GM18520 (cell line): ENCODE results near the gene MCUR1.
"Not testable (repeated sequence)": the region's sequence is repeated elsewhere in the genome, so short reads cannot be mapped to it uniquely, and the experiment has no call there.

ENCODE experiments used
- ATAC-seq: cut with Tn5 transposase; IDR thresholded peaks from one replicate; pipeline ENCODE4 v1.9.1; 2021; ENCODE audit not compliant: unreplicated experiment

MCUR1 gene

DNA sequence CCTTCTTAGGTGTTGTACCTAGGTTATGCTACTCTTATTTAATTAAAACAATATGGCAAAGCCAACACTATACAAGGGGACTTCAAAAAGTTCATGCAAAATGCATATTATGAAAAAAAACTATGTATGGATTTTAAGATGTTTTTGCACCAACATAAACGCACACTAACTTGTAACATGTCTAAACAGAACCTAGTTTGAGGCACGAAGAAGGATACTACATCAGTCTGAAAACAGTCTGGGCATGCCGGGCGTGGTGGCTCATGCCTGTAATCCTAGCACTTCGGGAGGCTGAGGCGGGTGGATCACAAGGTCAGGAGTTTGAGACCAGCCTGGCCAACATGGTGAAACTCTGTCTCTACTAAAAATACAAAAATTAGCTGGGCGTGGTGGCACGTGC lies 34.2 kb downstream of the MCUR1 start:
- not testable (repeated sequence) for ATAC-seq

DNA sequence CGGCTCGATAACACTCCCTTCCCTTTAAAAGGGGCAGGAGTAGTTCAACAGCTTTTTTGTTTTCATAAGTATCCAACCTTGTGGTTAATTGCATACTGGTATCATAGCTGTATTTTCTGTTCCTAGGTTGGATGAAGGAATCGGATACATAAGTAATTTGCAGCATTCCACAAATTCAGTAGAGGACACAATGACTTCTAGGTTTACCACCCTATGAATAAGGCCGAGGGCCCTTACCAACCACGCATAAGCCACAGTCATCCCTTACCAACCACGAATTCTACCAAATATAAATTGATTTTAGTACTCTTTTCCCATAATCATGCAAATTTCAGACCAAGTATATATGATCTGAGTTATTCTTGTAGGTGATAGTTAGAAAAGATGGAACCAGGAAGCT lies 36.3 kb downstream of the MCUR1 start:
- ATAC-seq = no peak

DNA sequence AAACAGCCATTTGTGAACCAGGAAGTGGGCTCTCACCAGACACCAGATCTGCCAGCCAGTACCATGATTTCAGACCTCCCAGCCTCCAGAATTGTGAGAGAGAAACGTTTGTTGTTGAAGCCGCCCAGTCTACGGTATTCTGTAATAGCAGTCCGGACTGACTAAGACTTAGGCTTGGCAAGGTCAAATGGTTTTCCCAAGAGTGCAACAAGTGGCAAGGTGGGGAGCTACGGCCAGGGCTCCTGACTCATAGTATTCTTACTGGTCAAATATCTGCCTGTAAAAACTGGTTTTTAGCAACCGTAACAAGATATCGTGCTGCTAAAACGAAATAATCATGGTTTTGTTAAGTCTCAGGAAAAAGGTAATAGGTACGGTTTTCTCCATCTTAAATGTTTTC lies 37.8 kb downstream of the MCUR1 start:
- ATAC-seq = no peak

DNA sequence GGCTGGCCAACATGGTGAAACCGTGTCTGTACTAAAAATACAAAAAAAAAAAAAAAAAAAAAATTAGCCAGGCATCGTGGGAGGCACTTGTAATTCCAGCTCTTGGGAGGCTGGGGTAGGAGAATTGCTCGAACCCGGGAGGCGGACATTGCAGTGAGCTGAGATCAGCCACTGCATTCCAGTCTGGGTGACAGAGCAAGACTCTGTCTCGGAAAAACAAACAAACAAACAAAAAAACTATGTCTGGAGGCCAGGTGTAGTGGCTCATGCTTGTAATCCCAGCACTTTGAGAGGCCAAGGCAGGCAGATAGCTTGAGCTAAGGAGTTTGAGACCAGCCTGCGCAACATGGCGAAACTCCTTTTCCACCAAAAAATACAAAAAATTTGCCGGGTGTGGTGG lies 38.9 kb downstream of the MCUR1 start:
- ATAC-seq = not testable (repeated sequence)

DNA sequence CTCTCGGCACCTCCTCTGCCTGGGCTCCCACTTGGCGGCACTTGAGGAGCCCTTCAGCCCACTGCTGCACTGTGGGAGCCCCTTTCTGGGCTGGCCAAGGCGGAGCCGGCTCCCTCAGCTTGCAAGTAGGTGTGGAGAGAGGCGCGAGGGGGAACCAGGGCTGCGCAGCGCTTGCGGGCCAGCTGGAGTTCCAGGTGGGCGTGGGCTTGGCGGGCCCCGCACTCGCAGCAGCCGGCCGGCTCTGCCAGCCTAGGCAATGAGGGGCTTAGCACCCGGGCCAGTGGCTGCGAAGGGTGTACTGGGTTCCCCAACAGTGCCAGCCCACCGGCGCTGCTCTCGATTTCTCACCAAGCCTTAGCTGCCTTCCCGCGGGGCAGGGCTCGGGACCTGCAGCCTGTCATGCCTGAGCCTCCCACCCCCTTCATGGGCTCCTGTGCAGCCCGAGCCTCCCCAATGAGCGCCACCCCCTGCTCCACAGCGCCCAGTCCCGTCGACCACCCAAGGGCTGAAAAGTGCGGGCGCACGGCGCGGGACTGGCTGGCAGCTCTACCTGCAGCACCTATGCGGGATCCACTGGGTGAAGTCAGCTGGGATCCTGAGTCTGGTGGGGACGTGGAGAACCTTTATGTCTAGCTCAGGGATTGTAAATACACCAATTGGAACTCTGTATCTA lies 41.9 kb downstream of the MCUR1 start:
- ATAC-seq = not testable (repeated sequence)

DNA sequence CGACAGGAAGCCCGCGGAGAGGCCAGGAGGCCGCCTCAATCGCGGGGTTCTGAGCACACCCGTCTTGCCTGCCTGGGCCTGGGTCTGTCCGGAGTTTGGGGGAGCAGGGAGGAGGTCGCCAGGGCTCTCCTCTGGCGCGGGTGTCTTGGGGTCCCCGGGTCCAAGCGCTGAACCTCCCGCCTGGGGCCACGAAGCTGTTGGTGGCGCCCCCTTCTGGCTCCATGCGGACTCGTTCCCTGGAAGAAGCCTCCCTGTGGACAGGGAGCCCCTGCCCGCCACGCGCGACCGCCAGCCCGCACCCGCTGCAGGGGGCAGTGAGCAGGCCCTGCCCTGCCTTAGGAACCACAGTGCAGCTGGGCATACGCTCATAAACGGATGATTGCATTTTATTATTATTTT lies 44.7 kb downstream of the MCUR1 start:
- no peak for ATAC-seq

DNA sequence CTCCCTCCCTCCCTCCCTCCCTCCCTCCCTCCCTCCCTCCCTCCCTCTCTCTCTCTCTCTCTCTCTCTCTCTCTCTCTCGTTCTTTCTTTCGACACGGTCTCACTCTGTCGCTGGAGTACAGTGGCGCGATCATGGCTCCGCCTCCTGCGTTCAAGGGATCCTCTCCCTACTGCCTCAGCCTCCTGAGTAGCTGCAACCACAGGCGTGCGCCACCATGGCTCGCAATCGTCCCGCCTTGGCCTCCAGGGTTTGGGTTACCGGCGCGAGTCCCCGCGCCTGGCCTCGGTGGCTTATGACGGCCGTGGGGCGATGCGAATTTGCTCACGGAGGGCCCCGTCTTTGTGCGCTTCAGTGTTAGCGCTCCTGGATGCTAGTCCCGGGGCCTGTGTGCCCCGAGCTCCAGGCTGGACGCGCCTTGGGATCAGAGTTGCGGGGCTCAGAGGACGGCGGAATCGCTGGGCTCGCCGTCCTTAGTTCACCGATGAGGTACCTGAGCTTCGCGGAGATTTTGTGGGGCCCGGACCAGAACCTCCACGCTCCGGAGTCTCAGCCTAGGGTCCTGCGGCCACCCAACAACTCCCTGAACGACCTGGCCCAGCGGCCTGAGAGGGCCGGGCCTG lies 45.2 kb downstream of the MCUR1 start:
- ATAC-seq = no peak

DNA sequence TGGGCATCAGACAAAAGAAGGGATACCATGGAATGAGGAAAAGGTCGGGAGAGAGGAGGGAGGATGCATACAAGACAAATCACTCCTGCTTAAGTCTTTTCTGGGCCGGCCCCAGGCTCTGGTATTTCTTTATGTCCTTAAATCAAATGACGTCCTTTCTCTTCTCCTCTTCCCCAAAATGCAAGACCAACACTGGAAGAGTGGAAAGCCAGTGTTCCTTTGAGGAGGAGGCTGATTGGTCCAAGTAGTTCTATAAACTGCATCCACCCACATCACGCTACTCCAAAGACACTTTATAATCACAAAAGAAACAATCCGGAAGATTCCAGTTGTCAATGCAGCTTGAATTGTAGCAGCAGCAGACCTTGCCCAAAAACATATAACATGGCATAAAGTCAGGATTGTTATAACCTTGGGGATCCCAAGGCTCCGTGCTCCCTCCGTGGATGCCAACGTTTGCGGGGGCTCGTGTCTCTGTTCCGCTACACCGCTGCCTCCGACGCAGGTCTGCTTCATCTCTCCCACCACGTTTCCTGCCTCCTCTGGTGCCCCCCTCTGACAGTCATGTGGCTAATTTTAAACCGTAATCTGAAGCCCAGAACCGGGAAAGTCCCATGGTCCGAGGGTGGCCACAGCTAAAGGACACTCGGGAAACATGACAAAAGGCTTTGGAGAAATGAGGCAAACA lies 47.1 kb downstream of the MCUR1 start:
- no peak for ATAC-seq

DNA sequence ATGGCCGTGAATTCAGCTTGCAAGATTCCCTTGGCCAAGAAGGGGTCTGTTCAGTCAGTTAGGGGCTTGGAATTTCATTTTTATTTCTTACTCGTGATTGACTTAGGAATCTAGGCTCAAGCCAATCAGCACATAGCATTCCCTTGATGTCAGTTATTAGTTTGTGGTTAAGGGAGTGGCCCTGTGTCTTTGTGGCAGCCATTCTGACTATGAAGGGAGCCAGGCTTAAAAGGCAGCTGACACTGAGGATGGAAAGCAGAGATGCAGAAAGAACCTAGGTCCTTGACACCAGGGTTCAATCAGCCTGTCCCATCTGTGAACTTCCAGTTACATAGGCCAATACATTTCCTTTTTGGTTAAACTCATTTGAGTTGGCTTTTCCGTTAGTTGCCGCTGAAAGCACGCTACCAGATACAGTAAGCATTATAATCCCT lies 48.1 kb downstream of the MCUR1 start:
- ATAC-seq = no peak

DNA sequence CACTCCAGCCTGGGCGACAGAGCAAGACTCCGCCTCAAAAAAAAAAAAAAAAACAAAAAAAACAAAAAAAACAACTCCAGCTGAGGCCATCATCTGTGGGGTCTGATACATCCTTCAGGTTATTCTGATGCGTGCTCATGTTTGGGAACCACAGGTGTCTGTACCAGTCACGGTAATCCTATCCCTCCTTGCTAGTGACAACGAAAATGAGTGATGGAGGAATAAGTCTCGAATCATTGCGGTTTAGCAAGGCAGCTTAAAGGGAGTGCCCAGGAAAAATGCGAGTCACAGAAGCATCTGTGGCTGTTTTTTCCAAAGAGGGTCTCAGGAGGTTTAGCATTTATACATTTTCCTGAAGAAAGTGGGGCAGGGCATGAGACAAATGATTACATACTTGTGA lies 48.8 kb downstream of the MCUR1 start:
- ATAC-seq = no peak

DNA sequence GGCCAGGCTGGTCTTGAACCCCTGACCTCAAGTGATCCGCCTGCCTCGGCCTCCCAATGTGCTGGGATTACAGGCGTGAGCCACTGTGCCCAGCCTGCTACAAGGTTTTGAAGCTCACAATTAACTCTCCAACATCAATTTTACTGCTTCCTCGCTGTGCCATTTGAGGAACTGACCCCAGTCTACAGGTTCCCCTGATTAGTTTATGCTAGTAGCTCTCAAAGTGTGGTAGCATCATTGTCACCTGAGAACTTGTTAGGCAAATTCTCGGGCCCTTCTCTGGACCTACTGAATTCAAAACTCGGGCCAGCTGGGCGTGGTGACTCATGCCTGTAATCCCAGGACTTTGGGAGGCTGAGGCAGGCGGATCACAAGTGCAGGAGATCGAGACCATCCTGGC lies 49.4 kb downstream of the MCUR1 start:
- ATAC-seq = peak; percentile 40

DNA sequence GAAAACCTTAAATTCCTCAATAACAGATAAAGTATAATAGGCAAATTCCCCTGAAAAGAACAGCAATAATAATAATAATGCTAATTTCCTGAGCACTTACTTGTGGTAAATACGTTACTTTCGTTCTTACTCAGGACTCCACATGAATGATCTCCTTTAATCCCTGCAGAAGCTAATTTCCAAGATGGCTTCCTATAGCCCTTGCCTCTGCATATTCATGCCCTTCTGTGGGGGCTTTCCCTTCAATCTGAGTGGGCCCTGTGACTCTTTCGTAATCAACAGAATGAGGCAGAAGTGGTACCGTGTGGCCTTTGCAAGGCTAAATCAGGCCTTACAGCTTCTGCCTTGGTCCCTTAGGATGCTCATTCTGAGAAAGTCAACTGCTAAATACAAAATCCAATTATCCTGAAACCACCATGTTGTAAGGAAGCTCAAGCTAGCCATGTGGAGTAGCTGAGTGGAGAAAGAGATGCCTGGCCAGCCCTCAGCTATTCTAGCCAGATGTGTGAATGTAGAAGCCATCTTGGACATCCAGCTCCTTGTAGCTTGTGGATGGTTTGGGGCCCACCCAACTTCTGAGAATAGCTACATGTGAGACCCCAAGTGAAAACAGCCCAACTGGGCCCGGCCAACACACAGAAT lies 50.5 kb downstream of the MCUR1 start:
- peak; percentile 49 for ATAC-seq

DNA sequence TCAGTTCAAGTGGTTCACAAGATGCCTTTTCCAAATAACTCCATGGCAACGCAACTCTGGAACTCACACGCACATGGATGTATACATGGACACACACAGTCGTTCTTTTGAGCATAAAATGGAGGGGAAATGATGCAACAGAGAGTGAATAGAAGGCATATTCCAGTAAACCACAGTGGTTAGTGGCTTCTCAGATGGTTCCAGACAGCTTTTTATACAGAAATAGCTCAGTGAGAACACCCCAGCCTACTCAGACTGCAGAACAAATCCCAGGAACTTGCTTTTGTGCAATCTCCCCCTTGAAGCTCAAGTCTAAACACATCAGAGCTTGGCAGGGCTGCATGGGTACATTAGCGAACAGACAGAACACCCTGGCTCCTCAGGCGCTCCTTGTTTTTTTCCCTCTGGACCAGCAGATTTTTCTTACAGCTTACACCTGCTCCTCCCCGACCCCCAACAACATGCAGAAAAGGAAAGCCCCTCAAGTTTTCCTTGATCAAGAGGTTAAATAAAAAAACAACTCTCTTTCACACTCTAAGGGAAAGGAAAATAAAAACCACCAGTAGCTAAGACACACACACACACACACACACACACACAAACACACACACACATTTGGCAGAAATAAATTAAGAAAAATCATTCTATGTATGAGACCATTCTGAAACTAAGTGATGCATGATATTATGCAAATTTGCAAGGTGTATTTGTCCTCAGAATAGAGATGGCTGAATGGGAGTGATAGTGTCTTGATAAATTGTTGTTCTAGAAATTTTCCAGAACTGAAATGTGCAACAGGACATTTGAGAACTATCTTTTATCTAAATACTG lies 51.5 kb downstream of the MCUR1 start:
- no peak for ATAC-seq

DNA sequence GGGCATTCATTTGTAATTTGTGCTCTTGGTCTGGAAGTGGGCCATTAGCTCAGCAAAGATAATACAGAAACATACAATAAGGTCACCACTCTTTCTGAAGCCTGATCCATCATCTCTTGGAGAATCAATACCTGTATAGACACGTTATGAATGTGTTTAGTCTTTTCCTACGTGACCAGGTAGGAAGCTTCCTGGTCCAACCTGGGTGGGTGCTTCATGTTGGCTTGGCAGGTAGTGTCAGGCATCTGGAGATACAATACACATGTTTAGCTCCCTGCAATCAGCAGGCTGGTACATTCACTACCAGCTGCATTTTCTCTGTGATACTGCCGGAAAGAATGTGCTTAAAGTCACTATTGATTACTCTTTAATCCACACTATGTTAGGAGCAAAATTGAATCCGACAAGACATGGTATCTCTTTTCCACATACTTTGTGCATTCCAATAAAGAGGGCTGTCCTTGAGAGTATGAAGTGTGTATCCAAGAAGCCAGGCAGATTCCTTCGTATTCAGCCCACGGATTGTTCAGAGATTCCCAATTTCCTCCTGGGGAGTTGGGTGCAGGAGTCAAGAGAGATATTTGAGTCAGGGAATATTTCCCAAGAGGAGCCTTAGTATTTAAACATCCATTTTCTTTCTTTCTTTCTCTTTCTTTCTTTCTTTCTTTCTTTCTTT lies 52.9 kb downstream of the MCUR1 start:
- no peak for ATAC-seq

DNA sequence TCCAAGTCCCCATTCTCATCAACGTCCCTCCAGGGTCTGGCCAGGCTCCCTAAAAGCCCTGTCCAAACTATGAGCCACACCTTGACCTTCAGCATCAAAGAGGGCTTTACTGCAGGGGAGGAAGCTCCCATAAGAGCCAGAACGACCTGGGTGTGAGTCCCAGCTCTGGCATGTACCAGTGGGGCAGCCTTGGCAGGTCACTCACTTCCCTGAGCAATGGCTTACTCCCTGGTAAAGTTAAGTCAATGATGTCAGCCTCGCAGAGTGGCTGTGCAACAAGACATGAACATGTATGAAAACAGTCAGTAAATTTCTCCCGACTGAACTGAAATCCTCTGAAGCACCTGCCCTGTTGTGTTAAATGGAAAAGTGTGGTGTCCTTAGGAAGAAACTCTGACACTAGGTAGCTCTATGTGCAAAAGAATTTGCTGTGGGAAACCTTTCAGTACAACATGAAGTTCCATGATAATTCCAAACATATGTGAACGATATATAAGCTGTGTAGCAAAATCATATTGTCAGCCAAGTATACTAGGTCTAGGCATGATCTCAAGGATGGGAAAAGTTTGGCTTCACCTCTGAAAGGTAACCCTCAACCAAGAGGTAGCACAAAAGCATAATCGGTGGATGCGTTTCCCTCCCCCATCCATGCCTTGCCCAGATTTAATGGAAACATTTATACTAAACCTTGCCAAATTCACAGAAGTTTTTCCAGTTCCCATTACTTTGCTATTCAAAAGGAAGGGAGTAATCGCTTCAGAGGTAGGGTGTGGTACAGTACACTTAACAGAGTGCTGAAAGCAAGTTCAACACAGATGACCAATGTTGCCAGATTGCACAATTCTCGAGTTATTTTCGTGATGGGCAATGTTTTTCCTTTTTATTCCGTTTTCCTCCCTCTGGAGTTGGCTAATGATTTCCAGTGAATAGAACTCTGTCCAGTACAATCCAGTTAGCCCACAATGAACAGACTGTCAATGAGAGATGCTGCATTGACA lies 53.8 kb downstream of the MCUR1 start:
- no peak for ATAC-seq

DNA sequence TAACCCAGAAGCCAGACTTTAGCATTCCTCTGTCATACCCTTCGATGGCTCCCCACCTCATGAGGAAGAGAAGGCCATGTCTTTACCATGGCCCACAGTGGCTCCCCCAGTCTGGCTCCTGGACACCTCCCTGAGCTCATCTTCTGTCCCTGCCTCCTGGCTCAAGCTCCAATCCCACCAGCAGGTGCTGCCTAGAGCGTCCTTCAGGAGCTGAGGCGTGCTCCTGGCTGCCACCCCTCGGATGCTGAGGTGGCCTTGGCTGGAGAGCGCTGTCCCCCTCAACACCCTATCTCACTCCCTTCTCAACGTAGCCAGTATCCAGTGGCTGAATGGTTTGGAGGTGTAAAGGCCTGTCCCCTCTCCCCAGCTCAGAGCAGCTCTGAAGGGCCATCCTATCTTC lies 55.3 kb downstream of the MCUR1 start:
- no peak for ATAC-seq

DNA sequence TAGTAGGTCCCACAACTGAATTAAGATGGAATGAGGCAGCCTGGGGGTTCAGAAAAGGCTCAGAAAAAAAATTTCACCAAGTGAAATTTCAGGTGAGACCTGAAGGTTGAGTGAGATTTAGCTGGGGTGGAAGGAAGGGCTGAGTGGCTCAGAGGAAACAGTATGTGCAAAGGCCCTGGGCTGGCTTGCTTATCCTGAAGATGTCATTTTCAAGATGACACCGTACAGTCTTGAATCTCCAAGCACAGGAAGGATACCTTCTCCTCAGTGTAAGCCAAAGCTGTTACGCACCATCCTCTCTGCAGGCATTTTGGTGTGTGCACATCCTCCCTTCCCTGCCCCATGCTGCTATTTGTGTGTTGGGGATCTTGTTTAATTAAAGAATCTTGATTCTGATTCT lies 59.7 kb downstream of the MCUR1 start:
- no peak for ATAC-seq

DNA sequence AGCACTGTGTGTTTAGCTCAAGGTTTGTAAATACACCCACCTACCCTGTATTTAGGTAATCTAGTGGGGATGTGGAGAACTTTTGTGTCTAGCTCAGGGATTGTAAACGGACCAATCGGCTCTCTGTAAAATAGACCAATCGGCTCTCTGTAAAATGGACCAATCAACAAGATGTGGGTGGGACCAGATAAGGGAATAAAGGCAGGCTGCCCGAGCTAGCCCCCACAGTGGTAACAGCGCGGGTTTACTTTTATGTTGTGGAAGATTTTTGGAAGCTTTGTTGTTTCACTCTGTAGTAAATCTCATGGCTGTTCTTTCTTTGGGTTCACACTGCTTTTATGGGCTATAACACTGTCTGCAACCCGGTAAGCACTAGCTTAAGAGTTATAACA lies 70.6 kb downstream of the MCUR1 start:
- no peak for ATAC-seq
